ENCODE measurements around the gene BTG1. TPM values are rescaled to one million over a fixed set of nuclear protein-coding genes. Genes with fewer than 3 reads are reported as not detected.
A peak's percentile ranks its signal among the peaks of the same experiment; 100 is the strongest.

The BTG1 gene
- total and polyA plus RNA-seq, 2 of the 4 experiments (the other 2 are of a cell fraction) = 3.8 to 33.5 TPM

GRCh38 chr12:92134638-92135274 is 10.9 kb downstream of the BTG1 start:
- intact Hi-C loops (cut with micrococcal nuclease) (no loop called here), in situ Hi-C loops (cut with MboI; ENCODE audit: low sequenced_read_pairs) (loop anchor here (5.0 kb wide), 2 partner anchors 52 to 322 kb away; no protein-coding TSS in a partner anchor), dilution Hi-C loops (cut with HindIII; ENCODE audit: low sequenced_read_pairs, unreplicated experiment) (no loop called here)
- H2BK15ac ChIP-seq (ENCODE audit: low read depth, low read length) = peak overlapping the region; percentile 22; the same call in 1 of the 3 replicates
- no peak overlapping the region for H2AFZ ChIP-seq (replicated peaks; ENCODE audit: low read length, poor library complexity)
- peaks cover 15% of the 10 kb centered on the region for H3K9me1 ChIP-seq (ENCODE audit: insufficient read depth, low read length)
- H3K14ac ChIP-seq (replicated peaks; ENCODE audit: low read depth, low read length) = peak overlapping the region; percentile 77
- H3K4ac ChIP-seq (ENCODE audit: low read depth, low read length) = peak overlapping the region; percentile 71; the same call in 1 of the 2 replicates
- peak overlapping the region; percentile 81; the same call in 1 of the 2 replicates for H3K23ac ChIP-seq (ENCODE audit: low read depth, low read length)
- H4K8ac ChIP-seq (ENCODE audit: low read depth in 2 of 2, low read length in 2 of 2) = peak overlapping the region; percentile 20 to 49; a peak in 3 of 4 replicates
- peaks cover 19% of the 10 kb centered on the region for H3K4me1 ChIP-seq (ENCODE audit: control insufficient read depth, insufficient read depth, low read length)
- WGBS, 2 experiments (ENCODE audit: extremely low coverage in 2 of 2, insufficient read length in 1 of 2) = no CpG with 5 or more reads among the region's 5 CpGs
- ATAC-seq (ENCODE audit: low read depth) = peak; percentile 42; the same call in 1 of the 2 replicates
- H3K9me3 ChIP-seq (ENCODE audit: control insufficient read depth, insufficient read depth, low read length) = no peaks in the 10 kb centered on the region
- CTCF ChIA-PET = interaction anchor here (0.9 to 1.1 kb wide), 3 partner anchors 9 to 752 kb away, joined by 3 read pairs; no protein-coding TSS in a partner anchor
- H3K79me1 ChIP-seq (ENCODE audit: low read depth in 1 of 2, low read length in 2 of 2) = peaks cover 6 to 56% of the 10 kb centered on the region in 2 experiments
- H4K5ac ChIP-seq (ENCODE audit: low read depth, low read length) = peak overlapping the region; percentile 89; the same call in 1 of the 2 replicates
- peak overlapping the region; percentile 59 for H2BK20ac ChIP-seq (ENCODE audit: low read depth, low read length)
- peak overlapping the region; percentile 73 for H2BK120ac ChIP-seq (ENCODE audit: low read depth, low read length)
- peak; percentile 84 for DNase-seq
- TF ChIP-seq POLR2A (IDR thresholded peaks at IDR 0.05; ENCODE audit: low read depth, low read length) (peak; percentile 38; the same call in 1 of the 2 replicates), BHLHE40 (IDR thresholded peaks at IDR 0.05; ENCODE audit: low read depth, low read length) (peak; percentile 45; the same call in 1 of the 2 replicates), FOS (IDR thresholded peaks at IDR 0.05; ENCODE audit: low read depth, low read length) (peak; percentile 91), MAZ (IDR thresholded peaks at IDR 0.05; ENCODE audit: borderline replicate concordance, low read depth, low read length) (no peak)
- BruUV-seq (replicated peaks) = no TSS peak
- peak overlapping the region; percentile 36 for H3K27ac ChIP-seq (ENCODE audit: insufficient read depth, low read length)
- no peaks in the 10 kb centered on the region for H4K20me1 ChIP-seq (ENCODE audit: insufficient read depth, low read length)
- peak overlapping the region; percentile 84; the same call in 1 of the 2 replicates for H3K18ac ChIP-seq (ENCODE audit: low read depth, low read length)
- H2AK5ac ChIP-seq (ENCODE audit: low read depth, low read length) = no peak overlapping the region
- H3K9ac ChIP-seq (ENCODE audit: low read depth, low read length) = 0 out of 2 replicates have a peak overlapping the region, but pooled peaks have one; percentile 40
- peak overlapping the region; percentile 75 for H2BK5ac ChIP-seq (ENCODE audit: low read depth, low read length, poor library complexity, severe bottlenecking)
- H4K91ac ChIP-seq (ENCODE audit: insufficient read depth, low read depth, low read length) = peak overlapping the region; percentile 53; the same call in 1 of the 2 replicates
- no peaks in the 10 kb centered on the region for H3K27me3 ChIP-seq (ENCODE audit: control insufficient read depth, insufficient read depth, low read length)
- no peak overlapping the region for H2AK9ac ChIP-seq (replicated peaks; ENCODE audit: low read depth, low read length, poor library complexity)
- POLR2A ChIA-PET (ENCODE audit: unreplicated experiment) = interaction anchor here (0.7 kb wide), 1 partner anchor 108 kb away, joined by 4 read pairs; no protein-coding TSS in a partner anchor
- H3K4me3 ChIP-seq (ENCODE audit: insufficient read depth, low read depth, low read length) = no peak overlapping the region
- H3K4me2 ChIP-seq (ENCODE audit: low read depth, low read length) = peak overlapping the region; percentile 81; the same call in 1 of the 2 replicates
- H3K36me3 ChIP-seq (ENCODE audit: control insufficient read depth, insufficient read depth, low read length) = 0 out of 2 replicates have a peak, but pooled peaks cover 1% of the 10 kb centered on the region
- H3K56ac ChIP-seq (ENCODE audit: extremely low read depth, insufficient read depth, low read length) = peak overlapping the region; percentile 31; the same call in 1 of the 2 replicates
